Trophoblast cell (in vitro differentiated cells and primary cell): Measurements from ENCODE around the gene SIK2.

ENCODE experiments used
- DNase-seq, 2 donors: peaks; one replicate each; pipeline ENCODE4 v3.0.0-alpha.2; 2016
- H2AFZ ChIP-seq: 2 replicates; pipeline ENCODE4 v1.6.1; 2013; ENCODE audit warnings: low read length, moderate library complexity, mild to moderate bottlenecking; ENCODE audit not compliant: insufficient read depth, poor library complexity
- H2AK5ac ChIP-seq: 2 replicates; pipeline ENCODE4 v1.6.1; 2013; ENCODE audit warnings: mild to moderate bottlenecking, low read length
- H2BK120ac ChIP-seq: 2 replicates; pipeline ENCODE4 v1.6.1; 2013; ENCODE audit warnings: low read length, mild to moderate bottlenecking, moderate library complexity; ENCODE audit not compliant: insufficient read depth, poor library complexity
- H2BK12ac ChIP-seq: 2 replicates; pipeline ENCODE4 v1.6.1; 2013; ENCODE audit warnings: mild to moderate bottlenecking, low read length, moderate library complexity
- H2BK5ac ChIP-seq: 2 replicates; pipeline ENCODE4 v1.6.1; 2013; ENCODE audit warnings: low read length, low read depth, moderate library complexity, mild to moderate bottlenecking; ENCODE audit not compliant: poor library complexity
- H3K14ac ChIP-seq: 2 replicates; pipeline ENCODE4 v1.6.1; 2013; ENCODE audit warnings: mild to moderate bottlenecking, low read length
- H3K18ac ChIP-seq: 2 replicates; pipeline ENCODE4 v1.6.1; 2013; ENCODE audit warnings: mild to moderate bottlenecking, low read length
- H3K23ac ChIP-seq: 2 replicates; pipeline ENCODE4 v1.6.1; 2013; ENCODE audit warnings: low read length
- H3K27ac ChIP-seq: 2 replicates; pipeline ENCODE4 v1.5.1; 2013; ENCODE audit warnings: low read depth, mild to moderate bottlenecking, inconsistent platforms, low read length, moderate library complexity
- H3K27me3 ChIP-seq: 2 replicates; pipeline ENCODE4 v1.6.1; 2013; ENCODE audit warnings: inconsistent platforms, mild to moderate bottlenecking, low read length, moderate library complexity; ENCODE audit not compliant: insufficient read depth
- H3K36me3 ChIP-seq, 2 experiments: 1 replicate in 1 of 2; 2 replicates in 1 of 2; pipeline ENCODE4 v1.6.1; 2013; ENCODE audit warnings: low read length in 2 of 2, mild to moderate bottlenecking in 2 of 2, moderate library complexity in 1 of 2; ENCODE audit not compliant: insufficient read depth in 2 of 2, control insufficient read depth in 1 of 2
- H3K4ac ChIP-seq: 2 replicates; pipeline ENCODE4 v1.6.1; 2013; ENCODE audit warnings: low read depth, mild to moderate bottlenecking, low read length, moderate library complexity
- H3K4me1 ChIP-seq, 2 experiments: 1 replicate in 1 of 2; 2 replicates in 1 of 2; pipeline ENCODE4 v1.6.1; 2013; ENCODE audit warnings: low read length in 2 of 2, mild to moderate bottlenecking in 2 of 2, moderate library complexity in 1 of 2; ENCODE audit not compliant: insufficient read depth in 2 of 2, control insufficient read depth in 1 of 2
- H3K4me2 ChIP-seq: 2 replicates; pipeline ENCODE4 v1.6.1; 2013; ENCODE audit warnings: inconsistent platforms, mild to moderate bottlenecking, low read length, moderate library complexity
- H3K4me3 ChIP-seq: 2 replicates; pipeline ENCODE4 v1.5.1; 2013; ENCODE audit warnings: mild to moderate bottlenecking, low read depth, low read length, inconsistent platforms
- H3K79me1 ChIP-seq: one replicate; pipeline ENCODE4 v1.6.1; 2013; ENCODE audit warnings: low read length
- H3K79me2 ChIP-seq: 2 replicates; pipeline ENCODE4 v1.6.1; 2013; ENCODE audit warnings: low read length, mild to moderate bottlenecking; ENCODE audit not compliant: control insufficient read depth, insufficient read depth, poor library complexity
- H3K9ac ChIP-seq: 2 replicates; pipeline ENCODE4 v1.6.1; 2013; ENCODE audit warnings: mild to moderate bottlenecking, low read length
- H3K9me3 ChIP-seq: 2 replicates; pipeline ENCODE4 v1.6.1; 2013; ENCODE audit warnings: low read depth, mild to moderate bottlenecking, control low read depth, inconsistent platforms, low read length; ENCODE audit not compliant: insufficient read depth
- H4K12ac ChIP-seq: 2 replicates; pipeline ENCODE4 v1.6.1; 2013; ENCODE audit warnings: low read depth, mild to moderate bottlenecking, low read length, moderate library complexity
- H4K8ac ChIP-seq: 2 replicates; pipeline ENCODE4 v1.6.1; 2013; ENCODE audit warnings: low read depth, mild to moderate bottlenecking, low read length, moderate library complexity
- H4K91ac ChIP-seq: one replicate; pipeline ENCODE4 v1.6.1; 2013; ENCODE audit warnings: low read depth, mild to moderate bottlenecking, low read length, moderate library complexity
- WGBS: extraction: QIAGEN DNeasy Blood & Tissue Kit; methylation state at CpG from one replicate; pipeline ENCODE4 v1.1.7; 2013; ENCODE audit warnings: missing lambda C conversion rate; ENCODE audit not compliant: insufficient read length, insufficient coverage; ENCODE audit errors: extremely low coverage; 5-methylcytosine and 5-hydroxymethylcytosine counted together

Gene SIK2

DNA sequence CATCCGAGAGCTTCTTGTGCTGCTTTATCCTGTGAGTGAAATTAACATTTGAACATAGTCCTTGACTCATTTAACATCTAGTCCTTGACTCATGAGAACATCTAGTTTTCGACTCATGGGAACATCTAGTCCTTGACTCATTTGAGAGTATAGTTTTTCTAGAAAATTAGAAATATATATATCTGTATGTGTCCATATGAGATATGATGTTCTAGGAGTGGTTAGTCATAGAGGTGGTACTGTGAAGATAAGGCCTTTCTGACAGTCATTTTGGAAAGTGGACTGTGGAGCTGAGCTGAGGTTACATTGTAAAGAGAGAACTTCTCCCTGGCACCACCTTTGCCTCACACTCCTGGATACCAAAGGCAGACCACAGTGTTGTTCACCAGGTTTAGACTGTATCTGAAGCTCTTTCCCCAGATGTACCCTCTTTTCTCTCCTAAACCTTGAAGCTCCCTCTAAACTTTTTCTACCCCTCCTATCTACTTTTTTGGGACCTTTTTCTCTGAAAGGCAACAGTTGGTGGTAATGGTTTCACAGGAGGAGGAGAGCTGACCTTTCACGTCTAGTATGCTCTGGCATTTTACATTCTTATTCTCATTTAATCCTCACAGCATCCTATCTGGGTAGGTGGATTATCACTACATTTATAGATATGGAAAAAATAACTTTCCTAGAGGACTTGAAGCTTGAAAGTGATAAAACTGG lies 96.8 kb downstream of the SIK2 start:
- Histone ChIP-seq H3K79me2 (no peaks in the 10 kb centered on the region), H3K27ac (no peak overlapping the region), H3K4me2 (no peak overlapping the region), H3K27me3 (no peaks in the 10 kb centered on the region), H2AFZ (no peak overlapping the region), H3K14ac (no peak overlapping the region), H3K9ac (no peak overlapping the region), H3K36me3 (peaks cover 4 to 8% of the 10 kb centered on the region in 2 experiments), H4K12ac (no peak overlapping the region), H4K8ac (no peak overlapping the region), H2AK5ac (no peak overlapping the region), H4K91ac (no peak overlapping the region), H3K79me1 (no peaks in the 10 kb centered on the region), H2BK120ac (no peak overlapping the region), H3K23ac (no peak overlapping the region), H2BK12ac (no peak overlapping the region), H3K18ac (no peak overlapping the region), H2BK5ac (no peak overlapping the region), H3K4ac (no peak overlapping the region), H3K9me3 (no peaks in the 10 kb centered on the region), H3K4me1 (no peaks in the 10 kb centered on the region), H3K4me3 (no peak overlapping the region)
- WGBS = no CpG with 5 or more reads among the region's 3 CpGs
- DNase-seq = no peak

DNA sequence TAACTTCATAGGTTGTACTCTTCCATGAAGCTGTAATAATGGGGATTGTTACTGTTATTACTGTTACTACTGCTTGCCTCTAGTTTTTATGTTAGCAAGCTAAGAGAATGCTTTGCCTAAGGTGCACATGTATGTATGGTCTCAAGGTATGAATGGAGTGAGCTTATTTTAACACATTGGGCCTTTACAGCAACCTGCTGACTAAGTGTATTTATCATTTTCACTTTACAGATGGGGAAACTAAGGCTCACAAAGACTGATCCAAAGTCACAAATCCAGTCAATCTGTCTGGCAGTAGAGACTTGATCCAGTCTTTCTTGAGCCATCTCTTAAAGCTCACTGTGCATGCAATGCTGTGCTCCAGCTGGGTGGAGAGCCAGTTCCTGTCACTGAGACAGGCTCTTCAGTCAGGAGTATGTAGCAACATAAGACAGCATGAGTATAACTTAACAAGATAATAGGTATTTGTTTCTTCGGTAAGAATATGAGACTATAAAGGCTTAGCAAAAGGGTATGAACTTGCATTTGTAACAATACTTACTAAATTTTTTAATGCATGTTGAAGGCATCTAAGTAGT lies 97.4 kb downstream of the SIK2 start:
- H3K14ac ChIP-seq = no peak overlapping the region
- H2BK5ac ChIP-seq = no peak overlapping the region
- no peak overlapping the region for H3K27ac ChIP-seq
- no peaks in the 10 kb centered on the region for H3K27me3 ChIP-seq
- no peak overlapping the region for H3K4me2 ChIP-seq
- no peak overlapping the region for H4K8ac ChIP-seq
- no peak for DNase-seq
- no peak overlapping the region for H2BK12ac ChIP-seq
- H3K4ac ChIP-seq = no peak overlapping the region
- H3K18ac ChIP-seq = no peak overlapping the region
- H3K79me1 ChIP-seq = no peaks in the 10 kb centered on the region
- no peak overlapping the region for H2AFZ ChIP-seq
- H4K12ac ChIP-seq = no peak overlapping the region
- H3K36me3 ChIP-seq = peaks cover 5 to 10% of the 10 kb centered on the region in 2 experiments
- H3K79me2 ChIP-seq = no peaks in the 10 kb centered on the region
- H2AK5ac ChIP-seq = no peak overlapping the region
- no peak overlapping the region for H3K9ac ChIP-seq
- H3K4me1 ChIP-seq = no peaks in the 10 kb centered on the region
- no peaks in the 10 kb centered on the region for H3K9me3 ChIP-seq
- no peak overlapping the region for H3K4me3 ChIP-seq
- H2BK120ac ChIP-seq = no peak overlapping the region
- no peak overlapping the region for H4K91ac ChIP-seq
- no peak overlapping the region for H3K23ac ChIP-seq
- WGBS = no CpG with 5 or more reads among the region's 1 CpG

DNA sequence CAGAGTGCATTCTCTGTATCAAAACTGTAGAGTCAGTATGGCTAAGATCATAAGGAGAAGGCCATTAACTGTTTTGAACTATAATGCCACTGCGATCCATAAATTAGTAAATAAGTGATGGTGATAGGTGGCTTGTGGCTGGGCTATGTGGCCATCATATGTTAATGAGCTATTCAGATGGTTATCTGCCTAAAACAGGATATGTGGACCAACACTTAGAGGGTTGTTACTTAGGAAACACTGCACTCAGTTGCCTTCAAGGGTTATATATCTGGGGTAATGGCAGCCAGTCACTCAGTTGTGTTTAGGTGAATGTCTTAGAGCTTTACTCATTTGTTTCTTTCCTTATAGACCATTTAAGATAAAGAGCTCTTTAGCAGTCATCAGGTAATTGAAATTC lies 97.9 kb downstream of the SIK2 start:
- WGBS = no CpG with 5 or more reads among the region's 1 CpG

DNA sequence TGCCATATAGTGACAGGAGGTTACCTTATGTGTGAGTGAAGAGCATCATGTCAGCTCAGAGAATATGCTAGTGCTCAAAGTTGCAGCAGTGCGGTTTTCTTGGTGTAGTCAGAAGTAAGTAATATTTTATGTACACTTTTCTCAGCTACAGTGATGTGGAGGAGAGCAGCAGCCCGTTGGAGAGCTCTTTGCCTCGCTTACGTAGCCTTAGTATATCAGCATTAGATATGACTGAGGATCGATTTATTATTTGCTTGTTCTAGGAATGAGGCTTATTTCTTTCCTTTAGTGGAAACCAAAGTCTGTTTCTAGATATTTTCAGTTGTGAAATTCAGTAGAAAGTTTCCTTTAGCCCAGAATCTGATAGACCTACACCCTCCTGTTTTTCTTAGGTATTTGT lies 100.4 kb downstream of the SIK2 start:
- no CpG with 5 or more reads among the region's 5 CpGs for WGBS
- Histone ChIP-seq H3K4me3 (no peak overlapping the region), H3K4ac (no peak overlapping the region), H3K18ac (no peak overlapping the region), H3K27ac (no peak overlapping the region), H3K27me3 (no peaks in the 10 kb centered on the region), H3K4me1 (no peaks in the 10 kb centered on the region), H3K36me3 (peaks cover 5 to 12% of the 10 kb centered on the region in 2 experiments), H3K14ac (no peak overlapping the region), H3K79me1 (no peaks in the 10 kb centered on the region), H3K79me2 (no peaks in the 10 kb centered on the region), H2BK5ac (no peak overlapping the region), H4K8ac (no peak overlapping the region), H2BK12ac (no peak overlapping the region), H4K91ac (no peak overlapping the region), H2AK5ac (no peak overlapping the region), H2BK120ac (no peak overlapping the region), H3K9me3 (no peaks in the 10 kb centered on the region), H2AFZ (no peak overlapping the region), H3K9ac (no peak overlapping the region), H3K23ac (no peak overlapping the region), H4K12ac (no peak overlapping the region), H3K4me2 (no peak overlapping the region)
- DNase-seq = no peak

More for the DNA sequence above, 97.9 kb downstream of the SIK2 start:
- Histone ChIP-seq H2AFZ (no peak overlapping the region), H3K4me2 (no peak overlapping the region), H3K9ac (no peak overlapping the region), H3K18ac (no peak overlapping the region), H4K8ac (no peak overlapping the region), H3K4ac (no peak overlapping the region), H3K14ac (no peak overlapping the region), H2BK12ac (no peak overlapping the region), H3K79me2 (no peaks in the 10 kb centered on the region), H3K9me3 (no peaks in the 10 kb centered on the region), H2BK120ac (no peak overlapping the region), H3K36me3 (peaks cover 5 to 10% of the 10 kb centered on the region in 2 experiments), H3K27ac (no peak overlapping the region), H3K79me1 (no peaks in the 10 kb centered on the region), H3K4me3 (no peak overlapping the region), H2AK5ac (no peak overlapping the region), H4K12ac (no peak overlapping the region), H3K27me3 (no peaks in the 10 kb centered on the region), H2BK5ac (no peak overlapping the region), H3K23ac (no peak overlapping the region), H3K4me1 (no peaks in the 10 kb centered on the region), H4K91ac (no peak overlapping the region)
- no peak for DNase-seq
